ENCODE results near the gene SCAMP5. TPM values are rescaled to one million over a fixed set of nuclear protein-coding genes. Genes with fewer than 3 reads are reported as not detected.

SCAMP5 gene
- total RNA-seq, 1 donor from 2014 or later: 2.6 TPM

DNA sequence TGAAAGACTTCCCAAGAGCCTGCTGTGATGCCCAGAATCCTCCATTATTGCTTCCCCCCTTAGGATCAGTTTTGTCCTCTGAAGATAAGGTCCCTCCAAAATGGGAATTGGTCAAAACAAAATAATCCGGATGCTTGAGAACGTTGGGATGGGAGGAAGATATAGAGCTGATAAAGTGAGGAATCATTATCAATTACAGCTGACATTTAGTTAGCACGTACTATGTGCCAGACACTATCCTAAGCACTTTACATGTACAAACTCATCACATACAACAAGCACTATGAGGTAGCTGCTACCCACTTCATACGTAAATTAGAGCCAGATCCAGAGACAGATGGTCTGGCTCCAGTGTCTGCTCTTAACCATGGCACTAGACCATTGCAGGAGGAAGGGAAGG, 32.1 kb upstream of the SCAMP5 start:
- no peaks in the 10 kb centered on the region for H3K27me3 ChIP-seq
- TF ChIP-seq, protein P1, sequence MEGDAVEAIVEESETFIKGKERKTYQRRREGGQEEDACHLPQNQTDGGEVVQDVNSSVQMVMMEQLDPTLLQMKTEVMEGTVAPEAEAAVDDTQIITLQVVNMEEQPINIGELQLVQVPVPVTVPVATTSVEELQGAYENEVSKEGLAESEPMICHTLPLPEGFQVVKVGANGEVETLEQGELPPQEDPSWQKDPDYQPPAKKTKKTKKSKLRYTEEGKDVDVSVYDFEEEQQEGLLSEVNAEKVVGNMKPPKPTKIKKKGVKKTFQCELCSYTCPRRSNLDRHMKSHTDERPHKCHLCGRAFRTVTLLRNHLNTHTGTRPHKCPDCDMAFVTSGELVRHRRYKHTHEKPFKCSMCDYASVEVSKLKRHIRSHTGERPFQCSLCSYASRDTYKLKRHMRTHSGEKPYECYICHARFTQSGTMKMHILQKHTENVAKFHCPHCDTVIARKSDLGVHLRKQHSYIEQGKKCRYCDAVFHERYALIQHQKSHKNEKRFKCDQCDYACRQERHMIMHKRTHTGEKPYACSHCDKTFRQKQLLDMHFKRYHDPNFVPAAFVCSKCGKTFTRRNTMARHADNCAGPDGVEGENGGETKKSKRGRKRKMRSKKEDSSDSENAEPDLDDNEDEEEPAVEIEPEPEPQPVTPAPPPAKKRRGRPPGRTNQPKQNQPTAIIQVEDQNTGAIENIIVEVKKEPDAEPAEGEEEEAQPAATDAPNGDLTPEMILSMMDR (IDR thresholded peaks at IDR 0.05): no peak
- H3K4me1 ChIP-seq: peaks cover 20% of the 10 kb centered on the region
- H3K4me3 ChIP-seq: no peak overlapping the region
- H3K27ac ChIP-seq: no peak overlapping the region
- DNase-seq: no peak
- H3K9me3 ChIP-seq: no peaks in the 10 kb centered on the region
- ATAC-seq: no peak
- intact Hi-C loops (cut with DNase I): no loop called here
- no peaks in the 10 kb centered on the region for H3K36me3 ChIP-seq

DNA sequence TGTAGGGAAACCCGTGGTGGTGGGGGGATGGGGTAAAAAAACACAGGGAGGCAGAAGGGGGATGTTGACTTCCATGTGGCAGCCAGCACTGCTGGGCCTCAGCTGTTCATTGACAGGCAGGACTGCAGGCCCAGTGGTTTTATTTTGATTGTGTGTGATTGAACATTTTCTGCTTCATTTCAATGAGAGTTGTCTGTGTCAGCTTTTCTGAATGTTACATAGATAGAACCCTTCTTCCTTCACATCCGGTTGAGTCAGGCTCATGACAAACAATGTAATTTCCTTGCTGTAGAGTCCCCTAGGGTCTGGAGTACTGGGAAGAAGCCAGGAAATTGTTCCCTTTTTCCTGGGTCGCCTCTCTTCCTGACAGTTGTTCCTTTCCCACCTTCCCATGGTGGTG, 30.6 kb upstream of the SCAMP5 start:
- no peaks in the 10 kb centered on the region for H3K9me3 ChIP-seq
- peaks cover 8% of the 10 kb centered on the region for H3K4me1 ChIP-seq
- H3K4me3 ChIP-seq: no peak overlapping the region
- no peak overlapping the region for H3K27ac ChIP-seq
- no peak for DNase-seq
- H3K27me3 ChIP-seq: no peaks in the 10 kb centered on the region
- H3K36me3 ChIP-seq: no peaks in the 10 kb centered on the region
- TF ChIP-seq, protein P1 (IDR thresholded peaks at IDR 0.05): no peak
- ATAC-seq: no peak
- intact Hi-C loops (cut with DNase I): no loop called here

DNA sequence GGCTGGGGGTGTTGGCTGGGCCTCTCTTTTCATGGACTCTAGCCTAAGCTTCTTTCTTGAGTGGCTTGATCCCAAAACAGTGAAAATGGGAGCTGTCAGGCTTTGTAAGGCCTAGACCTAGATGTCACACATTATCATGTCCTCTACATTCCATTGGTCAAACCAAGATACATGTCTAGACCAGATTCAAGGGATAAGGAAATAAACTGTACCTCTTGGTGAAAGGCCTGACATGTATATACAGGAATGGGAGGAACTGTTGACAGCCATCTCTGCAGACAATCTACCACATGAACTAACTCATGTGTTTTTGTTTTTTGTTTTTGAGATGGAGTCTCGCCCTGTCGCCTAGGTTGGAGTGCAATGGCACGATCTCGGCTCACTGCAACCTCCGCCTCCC, 27.7 kb upstream of the SCAMP5 start:
- intact Hi-C loops (cut with DNase I): no loop called here
- no peak for ATAC-seq
- no peaks in the 10 kb centered on the region for H3K9me3 ChIP-seq
- peaks cover 8% of the 10 kb centered on the region for H3K4me1 ChIP-seq
- TF ChIP-seq, protein P1 (IDR thresholded peaks at IDR 0.05): no peak
- H3K27ac ChIP-seq: no peak overlapping the region
- H3K27me3 ChIP-seq: no peaks in the 10 kb centered on the region
- no peaks in the 10 kb centered on the region for H3K36me3 ChIP-seq
- DNase-seq: no peak
- H3K4me3 ChIP-seq: no peak overlapping the region

DNA sequence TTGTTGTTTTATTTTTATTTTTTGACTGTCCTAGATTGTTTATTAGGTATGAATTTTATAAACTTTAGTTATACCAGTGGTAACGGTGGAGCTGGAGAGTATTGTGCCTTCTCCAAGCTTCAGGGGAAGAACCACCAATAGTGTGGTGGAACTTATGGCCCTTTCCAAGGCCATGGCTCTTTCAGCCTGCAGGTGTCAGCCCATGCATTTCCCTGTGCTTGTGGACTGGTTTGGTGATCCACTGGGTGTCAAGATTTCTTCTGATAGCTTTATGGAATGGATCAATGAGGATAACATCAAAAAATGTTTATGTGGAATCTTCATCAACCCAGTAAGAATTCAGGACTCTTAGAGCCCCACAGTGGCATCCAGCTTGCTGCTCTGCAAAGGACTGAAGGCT, 19.2 kb upstream of the SCAMP5 start:
- DNase-seq (no peak), ATAC-seq (no peak)
- intact Hi-C loops (cut with DNase I): no loop called here
- no peaks in the 10 kb centered on the region for H3K27me3 ChIP-seq
- no peaks in the 10 kb centered on the region for H3K4me1 ChIP-seq
- H3K4me3 ChIP-seq: no peak overlapping the region
- H3K9me3 ChIP-seq: no peaks in the 10 kb centered on the region
- TF ChIP-seq, protein P1 (IDR thresholded peaks at IDR 0.05): no peak
- H3K27ac ChIP-seq: no peak overlapping the region
- H3K36me3 ChIP-seq: no peaks in the 10 kb centered on the region

DNA sequence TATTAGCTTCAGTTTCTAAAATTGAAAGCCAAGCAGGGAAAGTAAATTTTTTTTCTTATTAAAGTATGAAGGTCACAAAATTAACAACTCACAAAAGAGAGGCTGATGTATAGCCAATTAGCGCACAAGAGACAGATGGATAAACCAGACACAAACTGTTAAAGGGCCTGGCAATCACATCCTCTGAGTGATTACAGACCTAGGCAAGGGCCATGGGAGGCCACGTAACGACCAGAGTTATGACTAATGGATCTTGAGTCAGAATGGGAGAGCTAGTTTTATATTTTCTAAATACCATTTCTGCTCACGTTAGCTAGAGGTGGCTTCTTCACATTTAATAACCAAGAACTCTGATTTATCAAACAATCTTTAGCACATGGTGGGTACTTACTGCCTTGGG, 17.8 kb upstream of the SCAMP5 start:
- H3K9me3 ChIP-seq: no peaks in the 10 kb centered on the region
- DNase-seq (no peak), ATAC-seq (no peak)
- intact Hi-C loops (cut with DNase I): no loop called here
- TF ChIP-seq, protein P1 (IDR thresholded peaks at IDR 0.05): no peak
- no peak overlapping the region for H3K27ac ChIP-seq
- no peak overlapping the region for H3K4me3 ChIP-seq
- no peaks in the 10 kb centered on the region for H3K36me3 ChIP-seq
- no peaks in the 10 kb centered on the region for H3K27me3 ChIP-seq
- no peaks in the 10 kb centered on the region for H3K4me1 ChIP-seq

DNA sequence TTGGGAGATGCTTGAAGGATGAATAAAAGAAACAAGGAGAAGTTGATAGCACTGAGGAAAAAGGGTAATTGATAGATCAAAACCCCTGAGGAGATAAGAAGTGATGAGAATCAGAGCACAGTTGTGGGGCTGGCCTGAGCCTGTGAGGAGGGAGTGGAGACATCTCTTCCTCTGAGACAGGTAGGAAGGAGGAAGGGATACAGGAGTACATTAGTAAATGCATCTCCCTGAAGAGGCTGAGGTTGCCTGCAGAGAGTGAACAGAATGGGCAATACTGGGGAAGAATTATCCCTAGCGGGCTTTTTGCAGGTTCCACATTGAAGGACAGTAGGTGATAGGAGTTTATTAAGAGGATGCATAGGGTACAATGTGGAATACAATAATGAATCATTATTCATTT, 17.3 kb upstream of the SCAMP5 start:
- Histone ChIP-seq H3K27me3 (no peaks in the 10 kb centered on the region), H3K9me3 (no peaks in the 10 kb centered on the region), H3K4me3 (no peak overlapping the region), H3K36me3 (no peaks in the 10 kb centered on the region), H3K27ac (no peak overlapping the region), H3K4me1 (no peaks in the 10 kb centered on the region)
- ATAC-seq (no peak), DNase-seq (no peak)
- intact Hi-C loops (cut with DNase I): no loop called here
- TF ChIP-seq, protein P1 (IDR thresholded peaks at IDR 0.05): no peak
